Tibial nerve (tissue), 4 donors: ENCODE measurements around the gene PSMD14. TPM values are rescaled to one million over a fixed set of nuclear protein-coding genes. Genes with fewer than 3 reads are reported as not detected.

Experiments used
- DNase-seq, 2 donors: peaks; one replicate each; pipeline ENCODE4 v3.0.0-alpha.2; 2019; ENCODE audit warnings: low spot score in 2 of 2
- H3K27ac ChIP-seq, 4 donors: fragments of 200-600 bp; sonication (generic) in 3 of 4; one replicate each; pipeline ENCODE4 v1.5.1; 2017 to 2019; ENCODE audit warnings: mild to moderate bottlenecking in 1 of 4
- H3K27me3 ChIP-seq, 2 donors: fragments of 200-600 bp; sonication (generic) in 1 of 2; one replicate each; pipeline versions ENCODE4 v1.5.1 to v1.6.0; 2017 to 2019
- H3K36me3 ChIP-seq, 3 donors: fragments of 200-600 bp; sonication (generic); one replicate each; pipeline ENCODE4 v1.5.1; 2018 to 2019
- H3K4me1 ChIP-seq, 4 donors: fragments of 200-600 bp; sonication (generic) in 3 of 4; one replicate each; pipeline ENCODE4 v1.5.1; 2017 to 2019
- H3K4me3 ChIP-seq, 4 donors: fragments of 200-600 bp; sonication (generic) in 3 of 4; one replicate each; pipeline ENCODE4 v1.5.1; 2017 to 2019; ENCODE audit warnings: mild to moderate bottlenecking in 1 of 4, moderate library complexity in 1 of 4
- H3K9me3 ChIP-seq, 4 donors: fragments of 200-600 bp; sonication (generic) in 3 of 4; one replicate each; pipeline ENCODE4 v1.5.1; 2017 to 2019
- EP300 ChIP-seq, 2 donors: sonication (generic); formaldehyde crosslinking; IDR thresholded peaks; one replicate each; pipeline ENCODE4 v1.6.1; 2017; ENCODE audit warnings: antibody characterized with exemption in 2 of 2, mild to moderate bottlenecking in 1 of 2
- POLR2A ChIP-seq, 2 donors: fragments of 450-650 bp; IDR thresholded peaks; one replicate each; pipeline ENCODE4 v1.6.1; 2017; ENCODE audit warnings: antibody characterized with exemption in 2 of 2, mild to moderate bottlenecking in 2 of 2, moderate library complexity in 2 of 2
- WGBS, 2 donors: methylation state at CpG; one replicate each; pipeline ENCODE4 v1.1.5; 2018; 5-methylcytosine and 5-hydroxymethylcytosine counted together
- total RNA-seq, 4 donors: library from RNA; depleted of rRNA; stranded (reverse); fragments of >200 nt; gene quantifications; one replicate each; pipeline ENCODE4 v1.1.0, GENCODE V29; 2016
- TF ChIP-seq, protein P1 (sequence below), 5 experiments: fragments of 200-600 bp in 3 of 5; fragments of 450-650 bp in 2 of 5; sonication (generic) in 3 of 5; IDR thresholded peaks; one replicate each; pipeline ENCODE4 v1.5.1; 2016 to 2019; ENCODE audit warnings: antibody characterized with exemption in 5 of 5, mild to moderate bottlenecking in 3 of 5, moderate library complexity in 2 of 5

The PSMD14 gene
- total RNA-seq, 4 donors from 2014 or later = 22.0 to 29.1 (median 26.4) TPM

DNA sequence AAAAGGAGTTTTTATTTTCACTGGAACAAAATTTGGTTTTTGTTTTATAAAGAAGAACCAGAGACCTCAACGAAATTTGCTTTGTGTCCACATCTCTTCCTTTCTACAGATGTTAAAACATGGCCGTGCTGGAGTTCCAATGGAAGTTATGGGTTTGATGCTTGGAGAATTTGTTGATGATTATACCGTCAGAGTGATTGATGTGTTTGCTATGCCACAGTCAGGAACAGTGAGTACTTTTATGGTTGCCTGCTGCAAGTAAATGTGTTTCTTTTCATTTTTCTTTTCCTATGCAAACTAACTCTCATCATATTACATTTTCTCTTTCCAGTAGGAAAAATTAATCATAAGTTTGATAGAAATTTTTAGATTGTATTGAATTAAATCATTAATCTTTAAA lies 59.5 kb downstream of the PSMD14 start:
- no peak for DNase-seq
- H3K4me1 ChIP-seq = no peaks in the 10 kb centered on the region
- H3K9me3 ChIP-seq = peaks cover 0 to 7% (median 3%) of the 10 kb centered on the region in 4 donors
- TF ChIP-seq EP300 (IDR thresholded peaks at IDR 0.05) (no peak), POLR2A (IDR thresholded peaks at IDR 0.05) (no peak)
- TF ChIP-seq, protein P1, sequence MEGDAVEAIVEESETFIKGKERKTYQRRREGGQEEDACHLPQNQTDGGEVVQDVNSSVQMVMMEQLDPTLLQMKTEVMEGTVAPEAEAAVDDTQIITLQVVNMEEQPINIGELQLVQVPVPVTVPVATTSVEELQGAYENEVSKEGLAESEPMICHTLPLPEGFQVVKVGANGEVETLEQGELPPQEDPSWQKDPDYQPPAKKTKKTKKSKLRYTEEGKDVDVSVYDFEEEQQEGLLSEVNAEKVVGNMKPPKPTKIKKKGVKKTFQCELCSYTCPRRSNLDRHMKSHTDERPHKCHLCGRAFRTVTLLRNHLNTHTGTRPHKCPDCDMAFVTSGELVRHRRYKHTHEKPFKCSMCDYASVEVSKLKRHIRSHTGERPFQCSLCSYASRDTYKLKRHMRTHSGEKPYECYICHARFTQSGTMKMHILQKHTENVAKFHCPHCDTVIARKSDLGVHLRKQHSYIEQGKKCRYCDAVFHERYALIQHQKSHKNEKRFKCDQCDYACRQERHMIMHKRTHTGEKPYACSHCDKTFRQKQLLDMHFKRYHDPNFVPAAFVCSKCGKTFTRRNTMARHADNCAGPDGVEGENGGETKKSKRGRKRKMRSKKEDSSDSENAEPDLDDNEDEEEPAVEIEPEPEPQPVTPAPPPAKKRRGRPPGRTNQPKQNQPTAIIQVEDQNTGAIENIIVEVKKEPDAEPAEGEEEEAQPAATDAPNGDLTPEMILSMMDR (IDR thresholded peaks at IDR 0.05) = no peak
- peaks cover 0 to 21% (median 0%) of the 10 kb centered on the region in 3 donors for H3K36me3 ChIP-seq
- WGBS, 2 donors = 76% methylated on average over 3 of the region's 3 CpGs
- no peak overlapping the region for H3K27ac ChIP-seq
- no peaks in the 10 kb centered on the region for H3K27me3 ChIP-seq
- no peak overlapping the region for H3K4me3 ChIP-seq

DNA sequence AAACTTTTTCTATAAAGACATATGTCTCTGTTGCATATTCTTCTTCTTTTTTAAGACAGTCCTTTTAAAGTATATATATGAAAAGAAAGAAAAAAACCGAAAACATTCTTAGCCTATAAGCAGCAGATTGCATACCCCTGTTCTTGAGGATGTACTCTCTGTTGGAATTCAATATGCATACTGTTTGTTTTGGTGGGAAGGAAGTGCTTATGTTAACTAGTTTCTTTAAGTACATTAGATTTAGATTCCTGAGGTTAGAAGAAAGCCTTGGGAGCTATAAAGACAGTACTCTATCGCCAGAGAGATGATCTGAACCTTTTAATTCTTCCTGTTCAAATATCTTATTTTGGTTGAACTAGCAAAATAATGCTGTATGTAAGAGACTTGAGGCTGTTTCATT lies 61.1 kb downstream of the PSMD14 start:
- no peak overlapping the region for H3K4me3 ChIP-seq
- H3K36me3 ChIP-seq = peaks cover 0 to 21% (median 0%) of the 10 kb centered on the region in 3 donors
- TF ChIP-seq, protein P1 (IDR thresholded peaks at IDR 0.05) = no peak
- no peak for TF ChIP-seq EP300 (IDR thresholded peaks at IDR 0.05)
- no peak for TF ChIP-seq POLR2A (IDR thresholded peaks at IDR 0.05)
- DNase-seq = no peak
- no peak overlapping the region for H3K27ac ChIP-seq
- 71 to 80% methylated on average over 2 of the region's 2 CpGs for WGBS, 2 donors
- H3K9me3 ChIP-seq = no peaks in the 10 kb centered on the region
- H3K27me3 ChIP-seq = no peaks in the 10 kb centered on the region
- H3K4me1 ChIP-seq = no peaks in the 10 kb centered on the region

DNA sequence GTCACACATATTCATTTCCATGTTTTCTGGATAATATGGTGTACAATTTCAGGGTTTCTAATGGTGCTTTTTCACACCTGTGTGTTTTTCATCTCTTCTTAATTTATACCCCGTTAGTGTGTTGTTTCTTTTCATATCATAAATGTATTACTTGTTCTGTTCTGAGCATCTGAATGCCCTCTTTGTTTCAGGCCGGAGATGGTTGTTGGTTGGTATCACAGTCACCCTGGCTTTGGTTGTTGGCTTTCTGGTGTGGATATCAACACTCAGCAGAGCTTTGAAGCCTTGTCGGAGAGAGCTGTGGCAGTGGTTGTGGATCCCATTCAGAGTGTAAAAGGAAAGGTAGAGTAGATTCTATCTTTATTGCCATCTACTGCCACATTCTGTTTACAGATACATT lies 62.8 kb downstream of the PSMD14 start:
- Histone ChIP-seq H3K27ac (no peak overlapping the region), H3K27me3 (no peaks in the 10 kb centered on the region), H3K36me3 (peaks cover 0 to 21% (median 0%) of the 10 kb centered on the region in 3 donors), H3K4me3 (no peak overlapping the region), H3K4me1 (no peaks in the 10 kb centered on the region), H3K9me3 (no peaks in the 10 kb centered on the region)
- WGBS, 2 donors = 40 to 59% methylated on average over 3 of the region's 3 CpGs
- DNase-seq = no peak
- TF ChIP-seq EP300 (IDR thresholded peaks at IDR 0.05) (no peak), POLR2A (IDR thresholded peaks at IDR 0.05) (no peak)
- TF ChIP-seq, protein P1 (IDR thresholded peaks at IDR 0.05) = no peak

DNA sequence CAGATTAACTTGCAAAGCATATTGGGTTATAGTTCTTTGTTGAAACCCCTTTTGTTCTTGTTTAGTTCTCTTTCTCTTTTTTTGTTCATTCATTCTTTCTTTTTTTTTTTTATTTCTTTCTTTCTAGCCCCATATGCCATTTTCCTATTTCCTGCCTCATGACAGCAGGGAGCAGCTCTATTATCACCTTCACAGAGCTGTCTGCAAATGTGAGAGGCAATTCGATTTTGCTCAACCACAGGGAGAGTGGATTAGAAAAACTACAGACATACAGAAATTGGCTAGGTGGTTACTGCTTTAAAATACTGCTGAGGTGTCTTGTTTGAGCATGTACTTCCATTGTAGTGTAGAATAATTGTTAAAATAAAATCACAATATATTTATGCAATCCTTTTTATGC lies 63.6 kb downstream of the PSMD14 start:
- Histone ChIP-seq H3K27ac (no peak overlapping the region), H3K36me3 (peaks cover 0 to 21% (median 0%) of the 10 kb centered on the region in 3 donors), H3K9me3 (no peaks in the 10 kb centered on the region), H3K27me3 (no peaks in the 10 kb centered on the region), H3K4me1 (no peaks in the 10 kb centered on the region), H3K4me3 (no peak overlapping the region)
- no peak for DNase-seq
- 23 to 55% methylated on average over 1 of the region's 1 CpG for WGBS, 2 donors
- TF ChIP-seq, protein P1 (IDR thresholded peaks at IDR 0.05) = no peak
- TF ChIP-seq EP300 (IDR thresholded peaks at IDR 0.05) (no peak), POLR2A (IDR thresholded peaks at IDR 0.05) (no peak)

DNA sequence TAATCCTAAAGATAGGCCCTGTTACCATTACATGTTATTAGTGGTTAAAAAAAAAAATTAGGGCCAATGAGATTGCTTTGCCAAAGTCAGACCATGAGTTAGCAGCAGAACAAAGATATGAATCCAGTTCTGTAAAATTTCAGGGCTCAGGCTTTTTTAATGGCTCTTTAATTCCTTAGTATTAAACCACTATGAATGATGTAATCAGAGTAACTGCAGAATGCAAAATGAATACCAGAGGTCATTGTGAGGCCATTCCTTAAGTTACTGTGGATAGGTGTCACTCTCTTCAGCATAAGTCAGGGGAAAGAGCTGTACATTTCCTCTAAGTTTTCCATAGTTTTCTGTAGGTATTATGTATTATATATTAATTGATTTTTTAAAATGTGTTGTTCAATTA lies 65.7 kb downstream of the PSMD14 start:
- TF ChIP-seq POLR2A (IDR thresholded peaks at IDR 0.05) (no peak), EP300 (IDR thresholded peaks at IDR 0.05) (no peak)
- TF ChIP-seq, protein P1 (IDR thresholded peaks at IDR 0.05) = no peak
- H3K4me1 ChIP-seq = no peaks in the 10 kb centered on the region
- no peaks in the 10 kb centered on the region for H3K9me3 ChIP-seq
- no peak for DNase-seq
- H3K27ac ChIP-seq = no peak overlapping the region
- no peaks in the 10 kb centered on the region for H3K27me3 ChIP-seq
- peaks cover 0 to 15% (median 0%) of the 10 kb centered on the region in 3 donors for H3K36me3 ChIP-seq
- H3K4me3 ChIP-seq = no peak overlapping the region
